DND-41 (cell line): ENCODE measurements around the gene C5orf52.
"Not testable (repeated sequence)": the region's sequence is repeated elsewhere in the genome, so short reads cannot be mapped to it uniquely, and the experiment has no call there.

Experiments used
- ATAC-seq: fragments of 200-7000 bp; cut with Tn5 transposase; 3 replicates; pipeline ENCODE4 v1.9.1; 2021; ENCODE audit warnings: low read depth; ENCODE audit not compliant: insufficient read depth
- DNase-seq: peaks from one replicate; pipeline ENCODE4 v3.0.0-alpha.2; 2020
- H2AFZ ChIP-seq: 2 replicates; pipeline ENCODE4 v1.6.0; 2012; ENCODE audit warnings: low read depth, low read length
- H3K27ac ChIP-seq: 2 replicates; pipeline ENCODE4 v1.5.1; 2012; ENCODE audit warnings: low read length, inconsistent platforms
- H3K27me3 ChIP-seq: fragments of 200-600 bp; sonication (generic); 2 replicates; pipeline ENCODE4 v1.6.0; 2012; ENCODE audit warnings: low read length, mild to moderate bottlenecking, inconsistent platforms; ENCODE audit not compliant: insufficient read depth, poor library complexity
- H3K36me3 ChIP-seq: 2 replicates; pipeline ENCODE4 v1.5.1; 2012; ENCODE audit warnings: low read length, inconsistent platforms; ENCODE audit not compliant: insufficient read depth
- H3K4me1 ChIP-seq: 2 replicates; pipeline ENCODE4 v1.5.1; 2012; ENCODE audit warnings: mild to moderate bottlenecking, low read length; ENCODE audit not compliant: insufficient read depth
- H3K4me2 ChIP-seq: 2 replicates; pipeline ENCODE4 v1.6.0; 2012; ENCODE audit warnings: mild to moderate bottlenecking, moderate library complexity, low read length, inconsistent platforms; ENCODE audit not compliant: insufficient read depth
- H3K4me3 ChIP-seq, 2 experiments: fragments of 200-600 bp in 1 of 2; shearing (Covaris generic) in 1 of 2; 2 replicates each; pipeline ENCODE4 v1.5.1; 2012 to 2016; ENCODE audit warnings: inconsistent platforms in 2 of 2, low read length in 2 of 2, mild to moderate bottlenecking in 2 of 2, low read depth in 1 of 2, moderate library complexity in 1 of 2
- H3K79me2 ChIP-seq: 2 replicates; pipeline ENCODE4 v1.6.0; 2012; ENCODE audit warnings: low read length, inconsistent platforms; ENCODE audit not compliant: insufficient read depth
- H3K9ac ChIP-seq: 2 replicates; pipeline ENCODE4 v1.6.0; 2012; ENCODE audit warnings: low read depth, mild to moderate bottlenecking, inconsistent platforms, low read length, moderate library complexity
- H3K9me3 ChIP-seq: 2 replicates; pipeline ENCODE4 v1.5.1; 2012; ENCODE audit warnings: low read length, moderate library complexity, mild to moderate bottlenecking, inconsistent platforms; ENCODE audit not compliant: insufficient read depth, severe bottlenecking
- H4K20me1 ChIP-seq: 2 replicates; pipeline ENCODE4 v1.6.0; 2012; ENCODE audit warnings: low read length; ENCODE audit not compliant: insufficient read depth
- EZH2 ChIP-seq: IDR thresholded peaks from 3 replicates; pipeline ENCODE4 v1.6.1; 2012; ENCODE audit warnings: borderline replicate concordance, low read depth, mild to moderate bottlenecking, moderate library complexity, low read length, inconsistent platforms; ENCODE audit not compliant: severe bottlenecking
- TF ChIP-seq, protein P1 (sequence below): IDR thresholded peaks from 2 replicates; pipeline ENCODE4 v1.5.1; 2012; ENCODE audit warnings: borderline replicate concordance, low read length, moderate library complexity, mild to moderate bottlenecking; ENCODE audit not compliant: poor library complexity, severe bottlenecking; ENCODE audit errors: extremely low read depth

C5orf52 gene

DNA sequence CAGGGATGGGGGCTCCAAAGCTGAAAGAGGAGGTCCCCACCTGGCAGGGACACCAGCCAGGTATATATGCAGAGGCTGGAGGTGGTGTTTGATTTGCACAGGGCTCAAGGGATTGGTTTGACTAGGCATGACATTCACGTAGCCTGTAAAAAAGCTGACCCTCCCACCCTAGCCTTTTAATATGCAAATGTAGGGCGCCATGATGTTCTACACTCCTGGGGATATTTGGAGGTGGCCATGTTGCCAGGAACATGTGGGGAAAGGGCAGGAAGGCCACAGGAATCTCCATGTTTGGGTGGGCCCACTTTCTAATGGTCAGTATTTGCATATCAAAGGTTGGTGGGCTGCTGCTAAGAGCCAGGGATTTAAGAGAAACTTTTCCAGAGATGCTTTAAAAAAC, 47.9 kb downstream of the C5orf52 start:
- Histone ChIP-seq H3K9ac (no peak overlapping the region), H3K4me3 (no peak overlapping the region), H3K79me2 (no peaks in the 10 kb centered on the region), H3K4me1 (peaks cover 25% of the 10 kb centered on the region), H2AFZ (no peak overlapping the region), H3K27me3 (no peaks in the 10 kb centered on the region), H4K20me1 (no peaks in the 10 kb centered on the region), H3K9me3 (no peaks in the 10 kb centered on the region), H3K36me3 (no peaks in the 10 kb centered on the region), H3K27ac (no peak overlapping the region), H3K4me2 (no peak overlapping the region)
- DNase-seq (no peak), ATAC-seq (no peak)
- TF ChIP-seq EZH2 = no peak
- TF ChIP-seq, protein P1, sequence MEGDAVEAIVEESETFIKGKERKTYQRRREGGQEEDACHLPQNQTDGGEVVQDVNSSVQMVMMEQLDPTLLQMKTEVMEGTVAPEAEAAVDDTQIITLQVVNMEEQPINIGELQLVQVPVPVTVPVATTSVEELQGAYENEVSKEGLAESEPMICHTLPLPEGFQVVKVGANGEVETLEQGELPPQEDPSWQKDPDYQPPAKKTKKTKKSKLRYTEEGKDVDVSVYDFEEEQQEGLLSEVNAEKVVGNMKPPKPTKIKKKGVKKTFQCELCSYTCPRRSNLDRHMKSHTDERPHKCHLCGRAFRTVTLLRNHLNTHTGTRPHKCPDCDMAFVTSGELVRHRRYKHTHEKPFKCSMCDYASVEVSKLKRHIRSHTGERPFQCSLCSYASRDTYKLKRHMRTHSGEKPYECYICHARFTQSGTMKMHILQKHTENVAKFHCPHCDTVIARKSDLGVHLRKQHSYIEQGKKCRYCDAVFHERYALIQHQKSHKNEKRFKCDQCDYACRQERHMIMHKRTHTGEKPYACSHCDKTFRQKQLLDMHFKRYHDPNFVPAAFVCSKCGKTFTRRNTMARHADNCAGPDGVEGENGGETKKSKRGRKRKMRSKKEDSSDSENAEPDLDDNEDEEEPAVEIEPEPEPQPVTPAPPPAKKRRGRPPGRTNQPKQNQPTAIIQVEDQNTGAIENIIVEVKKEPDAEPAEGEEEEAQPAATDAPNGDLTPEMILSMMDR = no peak

DNA sequence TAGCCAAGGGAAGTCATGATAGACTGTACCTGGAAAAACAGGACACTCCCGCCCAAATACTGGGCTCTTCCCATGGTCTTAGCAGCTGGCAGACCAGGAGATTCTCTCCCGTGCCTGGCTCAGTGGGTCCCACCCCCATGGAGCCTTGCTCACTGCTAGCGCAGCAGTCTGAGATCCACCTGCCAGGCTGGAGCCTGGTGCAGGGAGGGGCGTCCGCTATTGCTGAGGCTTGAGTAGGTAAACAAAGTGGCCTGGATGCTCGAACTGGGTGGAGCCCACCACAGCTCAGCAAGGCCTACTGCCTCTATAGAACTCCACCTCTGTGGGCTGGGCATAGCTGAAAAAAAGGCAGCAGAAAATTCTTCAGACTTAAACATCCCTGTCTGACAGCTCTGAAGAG, 49.8 kb downstream of the C5orf52 start:
- ATAC-seq = no peak
- no peak overlapping the region for H3K4me2 ChIP-seq
- H3K27me3 ChIP-seq = no peaks in the 10 kb centered on the region
- peaks cover 25% of the 10 kb centered on the region for H3K4me1 ChIP-seq
- no peaks in the 10 kb centered on the region for H3K9me3 ChIP-seq
- no peak overlapping the region for H3K4me3 ChIP-seq
- no peaks in the 10 kb centered on the region for H3K36me3 ChIP-seq
- no peak overlapping the region for H3K9ac ChIP-seq
- no peak overlapping the region for H3K27ac ChIP-seq
- H4K20me1 ChIP-seq = no peaks in the 10 kb centered on the region
- TF ChIP-seq, protein P1 = no peak
- no peak for DNase-seq
- H2AFZ ChIP-seq = no peak overlapping the region
- H3K79me2 ChIP-seq = no peaks in the 10 kb centered on the region

DNA sequence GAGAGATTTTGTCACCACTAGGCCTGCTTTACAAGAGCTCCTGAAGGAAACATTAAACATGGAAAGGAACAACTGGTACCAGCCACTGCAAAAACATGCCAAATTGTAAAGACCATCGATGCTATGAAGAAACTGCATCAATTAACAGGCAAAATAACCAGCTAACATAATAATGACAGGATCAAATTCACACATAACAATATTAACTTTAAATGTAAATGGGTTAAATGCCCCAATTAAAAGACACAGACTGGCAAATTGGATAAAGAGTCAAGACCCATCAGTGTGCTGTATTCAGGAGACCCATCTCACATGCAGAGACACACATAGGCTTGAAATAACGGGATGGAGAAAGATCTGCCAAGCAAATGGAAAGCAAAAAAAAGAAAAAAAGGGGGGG, 51.6 kb downstream of the C5orf52 start:
- DNase-seq, ATAC-seq: not testable (repeated sequence)

DNA sequence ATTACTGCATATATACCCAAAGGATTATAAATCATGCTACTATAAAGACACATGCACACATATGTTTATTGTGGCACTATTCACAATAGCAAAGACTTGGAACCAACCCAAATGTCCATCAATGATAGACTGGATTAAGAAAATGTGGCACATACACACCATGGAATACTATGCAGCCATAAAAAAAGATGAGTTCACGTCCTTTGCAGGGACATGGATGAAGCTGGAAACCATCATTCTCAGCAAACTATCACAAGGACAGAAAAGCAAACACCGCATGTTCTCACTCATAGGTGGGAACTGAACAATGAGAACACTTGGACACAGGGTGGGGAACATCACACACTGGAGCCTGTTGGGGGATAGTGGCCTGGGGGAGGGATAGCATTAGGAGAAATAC, 55.3 kb downstream of the C5orf52 start:
- DNase-seq, H3K79me2 ChIP-seq, H4K20me1 ChIP-seq, H3K27me3 ChIP-seq, ATAC-seq, H3K4me2 ChIP-seq, H3K4me3 ChIP-seq, H3K27ac ChIP-seq, H3K9me3 ChIP-seq, H3K9ac ChIP-seq, H2AFZ ChIP-seq, H3K36me3 ChIP-seq: not testable (repeated sequence)
- peaks cover 14% of the 10 kb centered on the region for H3K4me1 ChIP-seq

More for the DNA sequence above, 51.6 kb downstream of the C5orf52 start:
- not testable (repeated sequence) for H3K9me3 ChIP-seq, H4K20me1 ChIP-seq, H2AFZ ChIP-seq, H3K36me3 ChIP-seq, H3K4me2 ChIP-seq, H3K79me2 ChIP-seq, H3K9ac ChIP-seq, H3K27me3 ChIP-seq, H3K4me3 ChIP-seq, H3K27ac ChIP-seq
- H3K4me1 ChIP-seq = peaks cover 12% of the 10 kb centered on the region

DNA sequence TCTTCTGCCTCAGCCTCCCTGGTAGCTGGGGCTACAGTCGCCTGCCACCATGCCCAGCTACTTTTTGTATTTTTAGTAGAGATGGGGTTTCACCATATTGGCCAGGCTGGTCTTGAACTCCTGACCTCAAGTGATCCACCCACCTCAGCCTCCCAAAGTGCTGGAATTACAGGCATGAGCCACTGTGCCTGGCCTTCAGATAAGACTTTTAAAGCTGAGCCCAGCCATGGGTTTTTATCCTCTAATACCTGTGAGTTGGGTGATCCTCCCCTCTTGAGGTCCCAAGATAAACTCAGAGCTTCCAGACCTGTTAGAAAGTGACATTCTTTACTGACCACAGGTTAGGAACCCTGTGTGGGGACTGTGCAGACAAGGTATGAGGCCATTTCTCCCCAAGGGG, 56.5 kb downstream of the C5orf52 start:
- H3K4me1 ChIP-seq = peaks cover 21% of the 10 kb centered on the region
- not testable (repeated sequence) for H3K4me3 ChIP-seq, H2AFZ ChIP-seq, DNase-seq, ATAC-seq, H3K79me2 ChIP-seq, H3K27me3 ChIP-seq, H3K9ac ChIP-seq, H4K20me1 ChIP-seq, H3K27ac ChIP-seq, H3K36me3 ChIP-seq, H3K4me2 ChIP-seq, H3K9me3 ChIP-seq
